H1 (cell line): ENCODE data around the gene NOS1AP. TPM values are rescaled to one million over a fixed set of nuclear protein-coding genes. Genes with fewer than 3 reads are reported as not detected.
A peak's percentile ranks its signal among the peaks of the same experiment; 100 is the strongest.

Source experiments
- CTCF ChIA-PET: fragments of 300-600 bp; sonication (Branson Sonifier 250); formaldehyde crosslinking; loops from one replicate; lab custom pipeline; 2021; ENCODE audit not compliant: partially characterized antibody; lab: Charles Lee
- POLR2A ChIA-PET: fragments of 300-600 bp; sonication (Branson Sonifier 250); formaldehyde crosslinking; loops from one replicate; lab custom pipeline; 2021; ENCODE audit warnings: inconsistent platforms; ENCODE audit not compliant: partially characterized antibody; lab: Charles Lee
- DNase-seq, 2 experiments: peaks; one replicate each; pipeline versions ENCODE4 v3.0.0 to v3.0.0-alpha.2; 2010 to 2022; ENCODE audit warnings: low spot score in 2 of 2, low read depth in 1 of 2, mixed read lengths in 1 of 2
- FAIRE-seq: peaks from 2 replicates; lab custom pipeline; 2011; peaks lifted over from hg19 to GRCh38; lab: Jason Lieb, UNC
- H2AFZ ChIP-seq: 2 replicates; pipeline ENCODE4 v1.8.1; 2012; ENCODE audit warnings: low read length, inconsistent platforms
- H2AK5ac ChIP-seq: 2 replicates; pipeline ENCODE4 v1.6.1; 2013; ENCODE audit warnings: low read depth, low read length
- H2BK120ac ChIP-seq: replicated peaks from 2 replicates; pipeline ENCODE3; 2013; ENCODE audit warnings: low read depth, low read length, inconsistent platforms
- H2BK12ac ChIP-seq: 2 replicates; pipeline ENCODE4 v1.6.1; 2013; ENCODE audit warnings: low read depth, low read length
- H2BK15ac ChIP-seq: 2 replicates; pipeline ENCODE4 v1.6.1; 2013; ENCODE audit warnings: low read length
- H2BK20ac ChIP-seq: 2 replicates; pipeline ENCODE4 v1.6.1; 2013; ENCODE audit warnings: low read length
- H2BK5ac ChIP-seq: 2 replicates; pipeline ENCODE4 v1.6.1; 2013; ENCODE audit warnings: low read depth, low read length
- H3K14ac ChIP-seq: 2 replicates; pipeline ENCODE4 v1.6.1; 2013; ENCODE audit warnings: inconsistent platforms; ENCODE audit not compliant: insufficient read length
- H3K18ac ChIP-seq: 2 replicates; pipeline ENCODE4 v1.6.1; 2013; ENCODE audit warnings: low read length; ENCODE audit errors: extremely low read depth
- H3K23ac ChIP-seq: 2 replicates; pipeline ENCODE4 v1.6.1; 2013; ENCODE audit warnings: inconsistent platforms; ENCODE audit not compliant: insufficient read length
- H3K23me2 ChIP-seq: 2 replicates; pipeline ENCODE4 v1.6.1; 2013; ENCODE audit warnings: low read depth, low read length
- H3K27ac ChIP-seq: 2 replicates; pipeline ENCODE4 v1.6.1; 2011; ENCODE audit warnings: low read depth, low read length, inconsistent platforms
- H3K27me3 ChIP-seq, 4 experiments: replicated peaks in 1 of 4; 1 replicate in 1 of 4; 2 replicates in 3 of 4; pipeline versions ENCODE4 v1.6.1 to v1.8.1; 2011 to 2013; ENCODE audit warnings: low read length in 3 of 4, mild to moderate bottlenecking in 3 of 4, inconsistent platforms in 2 of 4, mixed read lengths in 2 of 4, moderate library complexity in 1 of 4; ENCODE audit not compliant: control insufficient read depth in 3 of 4, insufficient read depth in 3 of 4; ENCODE audit errors: extremely low read depth in 1 of 4
- H3K36me3 ChIP-seq, 4 experiments: 2 replicates each; pipeline versions ENCODE4 v1.6.1 to v1.8.1; 2011 to 2013; ENCODE audit warnings: mild to moderate bottlenecking in 4 of 4, low read length in 3 of 4, moderate library complexity in 2 of 4, control low read depth in 1 of 4, inconsistent platforms in 1 of 4; ENCODE audit not compliant: insufficient read depth in 4 of 4, control insufficient read depth in 2 of 4
- H3K4ac ChIP-seq: replicated peaks from 2 replicates; pipeline ENCODE3; 2013; ENCODE audit warnings: low read length, low read depth, mixed read lengths, inconsistent platforms; ENCODE audit not compliant: insufficient read length
- H3K4me1 ChIP-seq, 4 experiments: replicated peaks in 1 of 4; 1 replicate in 1 of 4; 2 replicates in 3 of 4; pipeline versions ENCODE4 v1.6.1 to v1.8.1; 2011 to 2013; ENCODE audit warnings: low read length in 3 of 4, inconsistent platforms in 2 of 4, mixed read lengths in 1 of 4; ENCODE audit not compliant: insufficient read depth in 4 of 4, control insufficient read depth in 3 of 4
- H3K4me2 ChIP-seq, 2 experiments: 2 replicates each; pipeline versions ENCODE4 v1.6.1 to v1.8.1; 2011 to 2013; ENCODE audit warnings: low read depth in 2 of 2, low read length in 2 of 2, control low read depth in 1 of 2, inconsistent platforms in 1 of 2, mild to moderate bottlenecking in 1 of 2; ENCODE audit not compliant: insufficient read depth in 1 of 2
- H3K4me3 ChIP-seq, 4 experiments: fragments of 200-600, 300-600 bp in 1 of 4; sonication (generic), shearing (Covaris generic), sonication (Bioruptor Twin) in 1 of 4; 2 replicates each; pipeline versions ENCODE4 v1.5.1 to v1.8.1; 2011 to 2016; ENCODE audit warnings: low read length in 4 of 4, low read depth in 3 of 4, control low read depth in 2 of 4, inconsistent platforms in 2 of 4, mild to moderate bottlenecking in 2 of 4, mixed read lengths in 1 of 4, moderate library complexity in 1 of 4; ENCODE audit not compliant: insufficient read depth in 2 of 4; ENCODE audit errors: extremely low read depth in 1 of 4
- H3K56ac ChIP-seq: replicated peaks from 2 replicates; pipeline ENCODE3; 2013; ENCODE audit warnings: low read depth, mild to moderate bottlenecking, mixed read lengths, low read length, inconsistent platforms; ENCODE audit not compliant: insufficient read length
- H3K79me1 ChIP-seq: 2 replicates; pipeline ENCODE4 v1.6.1; 2013; ENCODE audit warnings: low read depth, low read length, control low read depth
- H3K79me2 ChIP-seq, 2 experiments: 2 replicates each; pipeline versions ENCODE4 v1.6.1 to v1.8.1; 2012 to 2013; ENCODE audit warnings: low read length in 2 of 2, mild to moderate bottlenecking in 2 of 2, inconsistent platforms in 1 of 2; ENCODE audit not compliant: insufficient read depth in 2 of 2, control insufficient read depth in 1 of 2
- H3K9ac ChIP-seq, 4 experiments: replicated peaks in 1 of 4; 1 replicate in 1 of 4; 2 replicates in 3 of 4; pipeline versions ENCODE4 v1.6.1 to v1.8.1; 2011 to 2013; ENCODE audit warnings: low read depth in 3 of 4, low read length in 3 of 4, control low read depth in 2 of 4, mild to moderate bottlenecking in 2 of 4, moderate library complexity in 2 of 4, inconsistent platforms in 1 of 4; ENCODE audit errors: extremely low read depth in 1 of 4
- H3K9me3 ChIP-seq, 2 experiments: 2 replicates each; pipeline versions ENCODE4 v1.6.1 to v1.8.1; 2012 to 2013; ENCODE audit warnings: mild to moderate bottlenecking in 2 of 2, moderate library complexity in 2 of 2, control low read depth in 1 of 2, inconsistent platforms in 1 of 2, low read depth in 1 of 2, low read length in 1 of 2, mixed read lengths in 1 of 2; ENCODE audit not compliant: insufficient read depth in 2 of 2
- H4K20me1 ChIP-seq, 2 experiments: replicated peaks in 1 of 2; 2 replicates each; pipeline versions ENCODE3 to v1.8.1; 2011 to 2013; ENCODE audit warnings: inconsistent platforms in 2 of 2, low read length in 2 of 2, mild to moderate bottlenecking in 1 of 2; ENCODE audit not compliant: insufficient read depth in 2 of 2, control insufficient read depth in 1 of 2
- H4K5ac ChIP-seq: 2 replicates; pipeline ENCODE4 v1.6.1; 2013; ENCODE audit warnings: low read length, low read depth, mixed read lengths, inconsistent platforms; ENCODE audit not compliant: insufficient read length
- H4K8ac ChIP-seq: 2 replicates; pipeline ENCODE4 v1.8.0; 2013; ENCODE audit warnings: mild to moderate bottlenecking, moderate library complexity, low read length, inconsistent platforms; ENCODE audit not compliant: insufficient read depth; ENCODE audit errors: extremely low read depth
- H4K91ac ChIP-seq: replicated peaks from 2 replicates; pipeline ENCODE3; 2013; ENCODE audit warnings: low read length, mixed read lengths, inconsistent platforms; ENCODE audit not compliant: insufficient read length
- ATF2 ChIP-seq: IDR thresholded peaks from 2 replicates; pipeline ENCODE4 v1.6.1; 2012; ENCODE audit warnings: low read length, inconsistent platforms
- EZH2 ChIP-seq: fragments of 200-600 bp; sonication (generic); IDR thresholded peaks from 2 replicates; pipeline ENCODE4 v1.7.1; 2012; ENCODE audit warnings: low read depth, mild to moderate bottlenecking, moderate library complexity, low read length, inconsistent platforms; ENCODE audit not compliant: severe bottlenecking
- FOSL1 ChIP-seq: IDR thresholded peaks from 2 replicates; pipeline ENCODE4 v1.6.1; 2011; ENCODE audit warnings: mild to moderate bottlenecking, low read depth, low read length, moderate library complexity; ENCODE audit not compliant: insufficient read depth
- KDM5A ChIP-seq: fragments of 200-600 bp; IDR thresholded peaks from 2 replicates; pipeline ENCODE4 v1.7.1; 2012; ENCODE audit warnings: mild to moderate bottlenecking, low read length, inconsistent platforms, mixed read lengths
- PHF8 ChIP-seq: fragments of 200-600 bp; sonication (generic); conservative IDR thresholded peaks from 2 replicates; pipeline ENCODE4 v1.7.1; 2012; ENCODE audit warnings: low read depth, mild to moderate bottlenecking, inconsistent platforms, low read length, moderate library complexity
- RAD21 ChIP-seq, 2 experiments: IDR thresholded peaks in 1 of 2; conservative IDR thresholded peaks in 1 of 2; 2 replicates each; pipeline ENCODE4 v1.6.1; 2011; ENCODE audit warnings: low read depth in 2 of 2, low read length in 2 of 2, improper control_type of control experiment in 1 of 2, inconsistent platforms in 1 of 2, mild to moderate bottlenecking in 1 of 2, moderate library complexity in 1 of 2
- RBBP5 ChIP-seq: IDR thresholded peaks from 2 replicates; pipeline ENCODE4 v1.7.1; 2012; ENCODE audit warnings: low read depth, mild to moderate bottlenecking, inconsistent platforms, low read length, moderate library complexity, borderline replicate concordance
- SIX5 ChIP-seq: IDR thresholded peaks from 2 replicates; pipeline ENCODE4 v1.6.1; 2011; ENCODE audit warnings: mild to moderate bottlenecking, low read depth, low read length
- SP2 ChIP-seq: IDR thresholded peaks from 2 replicates; pipeline ENCODE4 v1.6.1; 2012; ENCODE audit warnings: mild to moderate bottlenecking, low read length, inconsistent platforms
- WGBS, 2 experiments: shearing (Covaris generic) in 1 of 2; methylation state at CpG; one replicate each; pipeline versions ENCODE4 v1.1.6 to v1.1.7; 2013 to 2015; ENCODE audit warnings: low lambda C conversion rate in 2 of 2, mixed read lengths in 2 of 2, inconsistent platforms in 1 of 2, low coverage in 1 of 2, missing lambda C conversion rate in 1 of 2; ENCODE audit not compliant: insufficient replicate concordance in 2 of 2, insufficient coverage in 1 of 2, insufficient read length in 1 of 2; ENCODE audit errors: extremely low coverage in 1 of 2, missing lambda C conversion rate in 1 of 2; 5-methylcytosine and 5-hydroxymethylcytosine counted together
- polyA plus RNA-seq, 7 experiments: library from polyadenylated mRNA; depleted of rRNA in 3 of 7; stranded (reverse) in 5 of 7; unstranded in 2 of 7; fragments of >200 nt in 5 of 7; fragments of 200-250 nt in 2 of 7; gene quantifications; 1 replicate in 5 of 7; 2 replicates in 1 of 7; 4 replicates in 1 of 7; pipeline versions ENCODE4 v1.2.1 to v1.2.3, GENCODE V29; 2011 to 2013; ENCODE audit warnings: missing spikeins in 2 of 7, mixed read lengths in 2 of 7
- total RNA-seq: library from RNA; stranded (reverse); fragmentation: NEBNext Ultra II Directional; extraction: Animal tissue kit (Norgen Biotek cat#: 25700); gene quantifications from 2 replicates; pipeline ENCODE4 v1.2.1, GENCODE V29; 2021
- TF ChIP-seq, protein P1 (sequence below): IDR thresholded peaks from 2 replicates; pipeline ENCODE4 v1.6.1; 2011; ENCODE audit warnings: low read length, improper control_type of control experiment

NOS1AP gene
- total and polyA plus RNA-seq, 2 of the 8 experiments (the other 6 are each of a cell fraction or from before 2014, with no cell fraction given): 2.4 to 12.1 TPM

- H3K27me3 ChIP-seq: no peaks in the 10 kb centered on the region
- peaks cover 0 to 34% of the 10 kb centered on the region in 2 experiments; a peak in 2 of 4 replicates for H3K79me2 ChIP-seq
- H2BK120ac ChIP-seq: no peak overlapping the region
- H2BK20ac ChIP-seq: no peak overlapping the region; the same call in 1 of the 2 replicates
- H3K27ac ChIP-seq: no peak overlapping the region
- H3K23ac ChIP-seq: no peak overlapping the region
- no peak for FAIRE-seq
- no peak overlapping the region for H2BK5ac ChIP-seq
- H3K36me3 ChIP-seq: no peaks in the 10 kb centered on the region
- ChIA-PET CTCF (interaction anchor here (0.7 to 1.9 kb wide), 2 partner anchors 19 to 62 kb away, joined by 3 to 5 read pairs; no protein-coding TSS in a partner anchor), POLR2A (no interaction called here)
- no peak overlapping the region for H3K4ac ChIP-seq
- H3K79me1 ChIP-seq: no peaks in the 10 kb centered on the region; the same call in 1 of the 2 replicates
- no peak overlapping the region; the same call in 1 of the 2 replicates for H3K18ac ChIP-seq
- no peak overlapping the region for H4K91ac ChIP-seq
- H3K56ac ChIP-seq: no peak overlapping the region
- 80% methylated on average over 5 of the region's 5 CpGs; no CpG with 5 or more reads in 1 of the 2 experiments for WGBS, 2 experiments
- H4K5ac ChIP-seq: no peak overlapping the region
- H4K20me1 ChIP-seq: no peaks in the 10 kb centered on the region
- DNase-seq: no peak
- H3K9ac ChIP-seq: no peak overlapping the region
- H3K4me1 ChIP-seq: peaks cover 2 to 32% (median 28%) of the 10 kb centered on the region in 4 experiments; a peak in 6 of 7 replicates
- H3K4me2 ChIP-seq: no peak overlapping the region
- H2AFZ ChIP-seq: no peak overlapping the region
- no peak overlapping the region for H3K14ac ChIP-seq
- H2BK12ac ChIP-seq: 0 out of 2 replicates have a peak overlapping the region, but pooled peaks have one; percentile 40
- no peak overlapping the region for H4K8ac ChIP-seq
- H3K9me3 ChIP-seq: no peaks in the 10 kb centered on the region
- no peak overlapping the region for H2BK15ac ChIP-seq
- H3K4me3 ChIP-seq: no peak overlapping the region
- no peaks in the 10 kb centered on the region for H3K23me2 ChIP-seq
- H2AK5ac ChIP-seq: 0 out of 2 replicates have a peak overlapping the region, but pooled peaks have one; percentile 29
- no peak for TF ChIP-seq RBBP5
- no peak for TF ChIP-seq RAD21 (IDR thresholded peaks at IDR 0.05 in 1 of 2, conservative IDR thresholded peaks at IDR 0.05 in 1 of 2; ENCODE audit: low read depth in 2 of 2, low read length in 2 of 2)
- TF ChIP-seq SIX5: no peak
- TF ChIP-seq, protein P1, sequence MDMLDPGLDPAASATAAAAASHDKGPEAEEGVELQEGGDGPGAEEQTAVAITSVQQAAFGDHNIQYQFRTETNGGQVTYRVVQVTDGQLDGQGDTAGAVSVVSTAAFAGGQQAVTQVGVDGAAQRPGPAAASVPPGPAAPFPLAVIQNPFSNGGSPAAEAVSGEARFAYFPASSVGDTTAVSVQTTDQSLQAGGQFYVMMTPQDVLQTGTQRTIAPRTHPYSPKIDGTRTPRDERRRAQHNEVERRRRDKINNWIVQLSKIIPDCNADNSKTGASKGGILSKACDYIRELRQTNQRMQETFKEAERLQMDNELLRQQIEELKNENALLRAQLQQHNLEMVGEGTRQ: no peak
- TF ChIP-seq EZH2: no peak
- no peak for TF ChIP-seq KDM5A
- no peak for TF ChIP-seq PHF8
- TF ChIP-seq ATF2: no peak
- TF ChIP-seq SP2: no peak
- no peak for TF ChIP-seq FOSL1
These were observed 149.1 kb downstream of the NOS1AP start for GRCh38 chr1:162218546-162218945.
